ENCODE data around the gene ESAM. TPM values are rescaled to one million over a fixed set of nuclear protein-coding genes. Genes with fewer than 3 reads are reported as not detected.

Gene ESAM
- total RNA-seq, 1 donor from 2014 or later: 0.26 TPM

GRCh38 chr11:124747406-124748099, 14.5 kb downstream of the ESAM start:
- no peak for TF ChIP-seq CTCF (IDR thresholded peaks at IDR 0.05)
- no peak for TF ChIP-seq EZH2phosphoT487 (IDR thresholded peaks at IDR 0.05)
- TF ChIP-seq EZH2 (IDR thresholded peaks at IDR 0.05): no peak
- Mint-ChIP-seq H3K4me3 (peak overlapping the region; percentile 13), H3K9me3 (peaks cover 26% of the 10 kb centered on the region), H3K4me1 (peaks cover 19% of the 10 kb centered on the region), H3K36me3 (peaks cover 30% of the 10 kb centered on the region), H3K27ac (no peak overlapping the region), H3K27me3 (ENCODE audit: insufficient read depth, low read depth) (peaks cover 75% of the 10 kb centered on the region)
- Histone ChIP-seq H3K4me1 (peaks cover 14% of the 10 kb centered on the region), H3F3A (ENCODE audit: low read depth) (peaks cover 5% of the 10 kb centered on the region), H3K36me3 (no peaks in the 10 kb centered on the region), H3K27me3 (peaks cover 100% of the 10 kb centered on the region), H3K27ac (no peak overlapping the region), H3K9ac (no peak overlapping the region), H3K79me2 (ENCODE audit: low read depth) (no peaks in the 10 kb centered on the region), H3K9me3 (ENCODE audit: low read depth) (no peaks in the 10 kb centered on the region), H2AFZ (replicated peaks) (no peak overlapping the region), H3K4me2 (peak overlapping the region; percentile 92), H4K20me1 (ENCODE audit: low read depth) (peaks cover 22% of the 10 kb centered on the region), H3K4me3 (peak overlapping the region; percentile 49)
- DNase-seq (ENCODE audit: low spot score): no peak

GRCh38 chr11:124746621-124747243, 15.4 kb downstream of the ESAM start:
- Mint-ChIP-seq H3K4me1 (peaks cover 17% of the 10 kb centered on the region), H3K36me3 (peaks cover 30% of the 10 kb centered on the region), H3K27ac (no peak overlapping the region), H3K4me3 (peak overlapping the region; percentile 78), H3K27me3 (ENCODE audit: insufficient read depth, low read depth) (peaks cover 73% of the 10 kb centered on the region), H3K9me3 (peaks cover 26% of the 10 kb centered on the region)
- Histone ChIP-seq H3F3A (ENCODE audit: low read depth) (peaks cover 5% of the 10 kb centered on the region), H3K36me3 (no peaks in the 10 kb centered on the region), H3K4me2 (peak overlapping the region; percentile 92), H2AFZ (replicated peaks) (peak overlapping the region; percentile 92), H3K9ac (no peak overlapping the region), H3K9me3 (ENCODE audit: low read depth) (no peaks in the 10 kb centered on the region), H3K27ac (no peak overlapping the region), H4K20me1 (ENCODE audit: low read depth) (peaks cover 24% of the 10 kb centered on the region), H3K4me3 (peak overlapping the region; percentile 49), H3K4me1 (peaks cover 14% of the 10 kb centered on the region), H3K79me2 (ENCODE audit: low read depth) (no peaks in the 10 kb centered on the region), H3K27me3 (peaks cover 100% of the 10 kb centered on the region)
- TF ChIP-seq EZH2 (IDR thresholded peaks at IDR 0.05): no peak
- TF ChIP-seq CTCF (IDR thresholded peaks at IDR 0.05): peak; percentile 64
- peak; percentile 83 for DNase-seq (ENCODE audit: low spot score)

GRCh38 chr11:124745835-124746620, 16.1 kb downstream of the ESAM start:
- H3K4me3 Mint-ChIP-seq: peak overlapping the region; percentile 78
- Histone ChIP-seq H3K9ac (no peak overlapping the region), H3K27ac (no peak overlapping the region), H3K4me2 (peak overlapping the region; percentile 92), H3F3A (ENCODE audit: low read depth) (peaks cover 5% of the 10 kb centered on the region), H3K4me1 (peaks cover 14% of the 10 kb centered on the region), H2AFZ (replicated peaks) (peak overlapping the region; percentile 92), H3K79me2 (ENCODE audit: low read depth) (no peaks in the 10 kb centered on the region), H3K36me3 (no peaks in the 10 kb centered on the region), H3K4me3 (peak overlapping the region; percentile 49), H3K9me3 (ENCODE audit: low read depth) (no peaks in the 10 kb centered on the region), H4K20me1 (ENCODE audit: low read depth) (peaks cover 30% of the 10 kb centered on the region), H3K27me3 (peaks cover 100% of the 10 kb centered on the region)
- peaks cover 71% of the 10 kb centered on the region for H3K27me3 Mint-ChIP-seq (ENCODE audit: insufficient read depth, low read depth)
- peaks cover 30% of the 10 kb centered on the region for H3K36me3 Mint-ChIP-seq
- peaks cover 26% of the 10 kb centered on the region for H3K9me3 Mint-ChIP-seq
- peaks cover 22% of the 10 kb centered on the region for H3K4me1 Mint-ChIP-seq
- peak; percentile 83 for TF ChIP-seq EZH2 (IDR thresholded peaks at IDR 0.05)
- TF ChIP-seq EZH2phosphoT487 (IDR thresholded peaks at IDR 0.05): peak; percentile 57
- peak; percentile 44 for TF ChIP-seq CTCF (IDR thresholded peaks at IDR 0.05)
- DNase-seq (ENCODE audit: low spot score): peak; percentile 50
- H3K27ac Mint-ChIP-seq: no peak overlapping the region

Data from neural progenitor cell (in vitro differentiated cells).